HG02571 (cell line): Measurements from ENCODE around the gene SLC30A9.

ENCODE experiments used
- ATAC-seq: cut with Tn5 transposase; IDR thresholded peaks from one replicate; pipeline ENCODE4 v1.9.1; 2021; ENCODE audit warnings: mild to moderate bottlenecking, moderate library complexity; ENCODE audit not compliant: unreplicated experiment

SLC30A9 gene

GRCh38 chr4:41998019-41998418 is 7.7 kb downstream of the SLC30A9 start:
- no peak for ATAC-seq

GRCh38 chr4:41999321-41999720 is 9.0 kb downstream of the SLC30A9 start:
- ATAC-seq: no peak

- ATAC-seq: no peak
These were observed 17.9 kb downstream of the SLC30A9 start for GRCh38 chr4:42008011-42008786.

GRCh38 chr4:42015438-42015837 is 25.1 kb downstream of the SLC30A9 start:
- no peak for ATAC-seq

GRCh38 chr4:42018451-42018850 is 28.1 kb downstream of the SLC30A9 start:
- no peak for ATAC-seq

GRCh38 chr4:42048394-42048793 is 58.1 kb downstream of the SLC30A9 start:
- ATAC-seq: no peak

GRCh38 chr4:42050516-42051249 is 60.4 kb downstream of the SLC30A9 start:
- no peak for ATAC-seq

- ATAC-seq: no peak
These were observed 76.1 kb downstream of the SLC30A9 start for GRCh38 chr4:42066402-42066801.

- ATAC-seq: no peak
These were observed 76.9 kb downstream of the SLC30A9 start for GRCh38 chr4:42067264-42067663.

- ATAC-seq: no peak
These were observed 80.1 kb downstream of the SLC30A9 start for GRCh38 chr4:42070463-42070862.

GRCh38 chr4:42074294-42074693 is 84.0 kb downstream of the SLC30A9 start:
- ATAC-seq: no peak

- ATAC-seq: peak; percentile 85
These were observed 88.0 kb downstream of the SLC30A9 start for GRCh38 chr4:42078184-42078801.

- no peak for ATAC-seq
These were observed 90.0 kb downstream of the SLC30A9 start for GRCh38 chr4:42080306-42080705.

GRCh38 chr4:42083816-42084215 is 93.5 kb downstream of the SLC30A9 start:
- no peak for ATAC-seq

- ATAC-seq: no peak
These were observed 98.1 kb downstream of the SLC30A9 start for GRCh38 chr4:42088386-42088785.

- ATAC-seq: no peak
These were observed 111.2 kb downstream of the SLC30A9 start for GRCh38 chr4:42101446-42101975.

GRCh38 chr4:42104521-42104920 is 114.2 kb downstream of the SLC30A9 start:
- no peak for ATAC-seq

GRCh38 chr4:42112846-42113245 is 122.5 kb downstream of the SLC30A9 start:
- ATAC-seq: no peak

GRCh38 chr4:42119886-42120285 is 129.6 kb downstream of the SLC30A9 start:
- ATAC-seq: no peak

- no peak for ATAC-seq
These were observed 131.9 kb downstream of the SLC30A9 start for GRCh38 chr4:42122237-42122636.

GRCh38 chr4:42123071-42123644 is 132.8 kb downstream of the SLC30A9 start:
- ATAC-seq: no peak
